IMR-90 (cell line): ENCODE data around the gene TFCP2. TPM values are rescaled to one million over a fixed set of nuclear protein-coding genes. Genes with fewer than 3 reads are reported as not detected.

ENCODE experiments used
- ATAC-seq: fragments of 200-7000 bp; cut with Tn5 transposase; 2 replicates; pipeline ENCODE4 v1.9.1; 2020; ENCODE audit warnings: low read depth, mild to moderate bottlenecking, moderate library complexity
- BruUV-seq: library from RNA; stranded (reverse); fragments of 400-500 nt; replicated peaks from 2 replicates; lab custom pipeline; 2021; lab: Mats Ljungman, UMichigan
- CTCF ChIA-PET: fragments of 300-600 bp; formaldehyde crosslinking; extraction: SDS; loops from one replicate; lab custom pipeline; 2021; ENCODE audit warnings: antibody characterized with exemption; lab: Yijun Ruan, JAX
- POLR2A ChIA-PET: fragments of 300-600 bp; sonication (Branson Sonifier 250); formaldehyde crosslinking; loops from one replicate; lab custom pipeline; 2022; ENCODE audit warnings: antibody characterized with exemption; ENCODE audit not compliant: unreplicated experiment; lab: Charles Lee
- DNase-seq: peaks from one replicate; pipeline ENCODE4 v3.0.0; 2013
- H2AFZ ChIP-seq: replicated peaks from 2 replicates; pipeline ENCODE3; 2013; ENCODE audit warnings: low read length, mild to moderate bottlenecking; ENCODE audit not compliant: poor library complexity
- H2AK5ac ChIP-seq: 2 replicates; pipeline ENCODE4 v1.6.1; 2013; ENCODE audit warnings: low read depth, low read length, inconsistent platforms
- H2AK9ac ChIP-seq: replicated peaks from 2 replicates; pipeline ENCODE3; 2013; ENCODE audit warnings: mild to moderate bottlenecking, low read depth, low read length, moderate library complexity; ENCODE audit not compliant: poor library complexity
- H2BK120ac ChIP-seq: 2 replicates; pipeline ENCODE4 v1.6.1; 2013; ENCODE audit warnings: low read depth, low read length, inconsistent platforms
- H2BK15ac ChIP-seq: 3 replicates; pipeline ENCODE4 v1.6.1; 2013; ENCODE audit warnings: low read depth, low read length, inconsistent platforms
- H2BK20ac ChIP-seq: 2 replicates; pipeline ENCODE4 v1.6.1; 2013; ENCODE audit warnings: low read depth, mild to moderate bottlenecking, inconsistent platforms, low read length, moderate library complexity
- H2BK5ac ChIP-seq: 2 replicates; pipeline ENCODE4 v1.6.1; 2013; ENCODE audit warnings: mild to moderate bottlenecking, low read depth, low read length, inconsistent platforms; ENCODE audit not compliant: poor library complexity, severe bottlenecking
- H3K14ac ChIP-seq: replicated peaks from 2 replicates; pipeline ENCODE4 v1.6.1; 2013; ENCODE audit warnings: low read depth, low read length, inconsistent platforms
- H3K18ac ChIP-seq: 2 replicates; pipeline ENCODE4 v1.6.1; 2013; ENCODE audit warnings: low read depth, low read length, control low read depth
- H3K23ac ChIP-seq: 2 replicates; pipeline ENCODE4 v1.6.1; 2013; ENCODE audit warnings: low read depth, low read length, inconsistent platforms
- H3K27ac ChIP-seq: 2 replicates; pipeline ENCODE4 v1.5.1; 2013; ENCODE audit warnings: mild to moderate bottlenecking, control low read depth, low read length; ENCODE audit not compliant: insufficient read depth
- H3K27me3 ChIP-seq: 2 replicates; pipeline ENCODE4 v1.6.1; 2013; ENCODE audit warnings: low read length; ENCODE audit not compliant: control insufficient read depth, insufficient read depth
- H3K36me3 ChIP-seq: 2 replicates; pipeline ENCODE4 v1.6.1; 2013; ENCODE audit warnings: low read length, mixed read lengths; ENCODE audit not compliant: control insufficient read depth, insufficient read depth
- H3K4ac ChIP-seq: 2 replicates; pipeline ENCODE4 v1.6.1; 2013; ENCODE audit warnings: low read depth, low read length, inconsistent platforms
- H3K4me1 ChIP-seq: 2 replicates; pipeline ENCODE4 v1.6.1; 2013; ENCODE audit warnings: low read length, mixed read lengths; ENCODE audit not compliant: control insufficient read depth, insufficient read depth
- H3K4me2 ChIP-seq: 2 replicates; pipeline ENCODE4 v1.6.1; 2013; ENCODE audit warnings: low read depth, mild to moderate bottlenecking, control low read depth, low read length, moderate library complexity
- H3K4me3 ChIP-seq: 2 replicates; pipeline ENCODE4 v1.5.1; 2013; ENCODE audit warnings: low read depth, mild to moderate bottlenecking, control low read depth, low read length, moderate library complexity; ENCODE audit not compliant: insufficient read depth
- H3K56ac ChIP-seq: 2 replicates; pipeline ENCODE4 v1.6.1; 2013; ENCODE audit warnings: low read length, inconsistent platforms; ENCODE audit not compliant: insufficient read depth; ENCODE audit errors: extremely low read depth
- H3K79me1 ChIP-seq, 2 experiments: 2 replicates each; pipeline ENCODE4 v1.6.1; 2013; ENCODE audit warnings: low read length in 2 of 2, inconsistent platforms in 1 of 2, low read depth in 1 of 2
- H3K9ac ChIP-seq: 2 replicates; pipeline ENCODE4 v1.6.1; 2013; ENCODE audit warnings: low read depth, low read length, control low read depth
- H3K9me1 ChIP-seq: 2 replicates; pipeline ENCODE4 v1.6.1; 2013; ENCODE audit warnings: low read length, inconsistent platforms; ENCODE audit not compliant: insufficient read depth
- H3K9me3 ChIP-seq: 2 replicates; pipeline ENCODE4 v1.6.1; 2013; ENCODE audit warnings: low read length; ENCODE audit not compliant: control insufficient read depth, insufficient read depth
- H4K20me1 ChIP-seq: 2 replicates; pipeline ENCODE4 v1.6.1; 2013; ENCODE audit warnings: low read length, inconsistent platforms; ENCODE audit not compliant: insufficient read depth
- H4K5ac ChIP-seq: 2 replicates; pipeline ENCODE4 v1.6.1; 2013; ENCODE audit warnings: mild to moderate bottlenecking, low read depth, low read length, control low read depth
- H4K8ac ChIP-seq, 2 experiments: 2 replicates each; pipeline ENCODE4 v1.6.1; 2013; ENCODE audit warnings: low read depth in 2 of 2, low read length in 2 of 2, control low read depth in 1 of 2, inconsistent platforms in 1 of 2
- H4K91ac ChIP-seq: 2 replicates; pipeline ENCODE4 v1.6.1; 2013; ENCODE audit warnings: low read depth, low read length, inconsistent platforms; ENCODE audit not compliant: insufficient read depth
- CEBPB ChIP-seq: IDR thresholded peaks from 2 replicates; pipeline ENCODE4 v1.6.1; 2012; ENCODE audit warnings: low read depth, low read length, improper control_type of control experiment
- ELK1 ChIP-seq: fragments of 150-350 bp; IDR thresholded peaks from 2 replicates; pipeline ENCODE4 v1.6.1; 2016; ENCODE audit warnings: low read depth, mild to moderate bottlenecking, low read length, moderate library complexity, borderline replicate concordance
- FOS ChIP-seq: fragments of 150-350 bp; IDR thresholded peaks from 2 replicates; pipeline ENCODE4 v1.6.1; 2016; ENCODE audit warnings: low read depth, low read length
- WGBS, 2 experiments: methylation state at CpG; one replicate each; pipeline versions ENCODE4 v1.1.5 to v1.1.7; 2013; ENCODE audit warnings: missing lambda C conversion rate in 2 of 2; ENCODE audit not compliant: insufficient read length in 1 of 2; ENCODE audit errors: extremely low coverage in 2 of 2; 5-methylcytosine and 5-hydroxymethylcytosine counted together
- dilution Hi-C: fragments of 300-500 bp; cut with HindIII; formaldehyde crosslinking; loops from one replicate; pipeline ENCODE4 v1.14.3; 2018; ENCODE audit warnings: low sequenced_read_pairs; ENCODE audit not compliant: unreplicated experiment
- in situ Hi-C: fragments of 300-500 bp; cut with MboI; formaldehyde crosslinking; loops from 3 replicates; pipeline ENCODE4 v1.14.3; 2019; ENCODE audit warnings: low sequenced_read_pairs, inconsistent platforms, mixed read lengths
- intact Hi-C: fragments of 100-400 bp; cut with micrococcal nuclease; formaldehyde crosslinking; loops from 2 replicates; pipeline ENCODE4 v1.10.0; 2022
- polyA plus RNA-seq, 3 experiments: library from polyadenylated mRNA; depleted of rRNA; stranded (reverse); fragments of >200 nt; gene quantifications; 2 replicates each; pipeline ENCODE4 v1.2.3, GENCODE V29; 2012; ENCODE audit warnings: low replicate concordance in 1 of 3
- total RNA-seq: library from RNA; depleted of rRNA; stranded (reverse); fragments of >200 nt; gene quantifications from 2 replicates; pipeline ENCODE4 v1.2.3, GENCODE V29; 2012

TFCP2 gene
- total and polyA plus RNA-seq, 2 of the 4 experiments (the other 2 are of a cell fraction), result 10.0 to 15.4 TPM

- Histone ChIP-seq H3K56ac (no peak overlapping the region), H4K91ac (no peak overlapping the region), H3K9ac (no peak overlapping the region), H3K4me2 (no peak overlapping the region), H3K14ac (no peak overlapping the region), H3K36me3 (peaks cover 33% of the 10 kb centered on the region), H2AK9ac (no peak overlapping the region), H3K9me1 (peaks cover 13% of the 10 kb centered on the region), H3K27ac (no peak overlapping the region), H3K27me3 (no peaks in the 10 kb centered on the region), H4K20me1 (peaks cover 45% of the 10 kb centered on the region), H2BK5ac (no peak overlapping the region), H4K5ac (no peak overlapping the region), H3K4ac (no peak overlapping the region), H2BK120ac (no peak overlapping the region), H2AFZ (no peak overlapping the region), H4K8ac (no peak overlapping the region), H3K4me1 (peaks cover 2% of the 10 kb centered on the region; the same call in 1 of the 2 replicates), H3K79me1 (peaks cover 13 to 66% of the 10 kb centered on the region in 2 experiments), H3K18ac (no peak overlapping the region), H2BK20ac (no peak overlapping the region), H2AK5ac (no peak overlapping the region), H3K4me3 (no peak overlapping the region), H3K23ac (no peak overlapping the region; the same call in 1 of the 2 replicates), H3K9me3 (no peaks in the 10 kb centered on the region), H2BK15ac (no peak overlapping the region)
- ChIA-PET POLR2A (no interaction called here), CTCF (no interaction called here)
- intact Hi-C loops, result no loop called here
- in situ Hi-C loops, result no loop called here
- BruUV-seq, result no TSS peak
- no peak for TF ChIP-seq CEBPB
- TF ChIP-seq ELK1, result no peak
- TF ChIP-seq FOS, result no peak
- WGBS, 2 experiments, result 100% methylated on average over 4 of the region's 5 CpGs; no CpG with 5 or more reads in 1 of the 2 experiments
- DNase-seq (no peak), ATAC-seq (no peak)
- dilution Hi-C loops, result no loop called here
Observed at GRCh38 chr12:51075390-51075789, 97.5 kb downstream of the TFCP2 start.
